HG03460 (cell line): ENCODE measurements around the gene SUPV3L1.
"Not testable (repeated sequence)": the region's sequence is repeated elsewhere in the genome, so short reads cannot be mapped to it uniquely, and the experiment has no call there.

ENCODE experiments used
- ATAC-seq: cut with Tn5 transposase; IDR thresholded peaks from one replicate; pipeline ENCODE4 v1.9.1; 2021; ENCODE audit not compliant: unreplicated experiment

The SUPV3L1 gene

DNA sequence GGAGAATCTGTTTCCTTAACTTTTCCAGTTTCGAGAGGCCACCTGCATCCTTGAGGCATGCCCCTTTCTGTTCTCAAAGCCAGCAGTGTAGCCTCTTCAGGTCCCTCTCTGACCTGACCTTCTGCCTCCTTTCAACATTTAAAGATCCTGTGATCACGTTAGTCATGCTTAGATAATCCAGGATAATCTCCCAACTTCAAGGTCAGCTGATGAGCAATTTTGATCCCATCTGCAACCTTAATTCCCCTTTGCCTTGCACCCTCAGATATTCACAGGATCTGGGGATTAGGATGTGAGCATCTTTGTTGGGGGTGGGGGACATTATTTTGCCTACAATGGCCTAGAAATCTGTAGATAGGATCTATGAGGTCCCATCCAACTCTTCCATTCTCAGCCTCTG lies 48.1 kb downstream of the SUPV3L1 start:
- ATAC-seq, result no peak

DNA sequence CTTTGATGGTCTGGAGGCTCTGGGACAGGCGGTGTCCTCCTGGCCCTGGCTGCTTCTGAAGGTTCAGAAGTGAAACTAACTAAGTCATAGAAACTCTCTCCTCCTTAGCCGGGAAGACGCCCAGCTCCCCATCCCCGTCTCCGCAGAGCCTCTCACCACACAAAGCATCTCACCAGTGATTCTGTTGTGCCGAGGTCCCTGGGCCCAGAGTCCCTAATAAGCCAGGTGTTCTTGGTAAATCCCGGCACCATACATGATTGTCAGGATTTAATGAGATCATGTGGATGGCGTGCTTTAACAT lies 49.5 kb downstream of the SUPV3L1 start:
- ATAC-seq, result no peak

DNA sequence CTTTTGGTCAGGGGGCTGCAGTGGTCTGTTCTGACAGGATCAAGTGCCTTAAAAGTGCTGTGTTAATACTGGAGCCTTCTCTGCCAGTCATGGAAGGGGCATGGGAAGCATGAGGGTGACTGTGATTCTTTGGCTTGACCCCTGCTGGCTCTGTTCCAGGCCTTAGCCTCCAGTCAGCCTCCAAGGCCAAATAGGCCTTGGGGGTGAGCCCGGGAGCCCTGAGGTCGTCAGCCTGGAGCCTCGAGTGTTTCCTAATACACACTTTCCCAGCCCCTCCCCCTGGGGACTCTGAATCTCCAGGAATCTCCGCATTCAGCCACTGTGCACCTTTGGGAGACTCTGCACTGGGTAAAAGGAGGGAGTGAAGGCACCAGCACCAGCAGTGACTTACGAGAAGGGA lies 50.1 kb downstream of the SUPV3L1 start:
- no peak for ATAC-seq

GRCh38 chr10:69232252-69232651 lies 52.2 kb downstream of the SUPV3L1 start:
- no peak for ATAC-seq

DNA sequence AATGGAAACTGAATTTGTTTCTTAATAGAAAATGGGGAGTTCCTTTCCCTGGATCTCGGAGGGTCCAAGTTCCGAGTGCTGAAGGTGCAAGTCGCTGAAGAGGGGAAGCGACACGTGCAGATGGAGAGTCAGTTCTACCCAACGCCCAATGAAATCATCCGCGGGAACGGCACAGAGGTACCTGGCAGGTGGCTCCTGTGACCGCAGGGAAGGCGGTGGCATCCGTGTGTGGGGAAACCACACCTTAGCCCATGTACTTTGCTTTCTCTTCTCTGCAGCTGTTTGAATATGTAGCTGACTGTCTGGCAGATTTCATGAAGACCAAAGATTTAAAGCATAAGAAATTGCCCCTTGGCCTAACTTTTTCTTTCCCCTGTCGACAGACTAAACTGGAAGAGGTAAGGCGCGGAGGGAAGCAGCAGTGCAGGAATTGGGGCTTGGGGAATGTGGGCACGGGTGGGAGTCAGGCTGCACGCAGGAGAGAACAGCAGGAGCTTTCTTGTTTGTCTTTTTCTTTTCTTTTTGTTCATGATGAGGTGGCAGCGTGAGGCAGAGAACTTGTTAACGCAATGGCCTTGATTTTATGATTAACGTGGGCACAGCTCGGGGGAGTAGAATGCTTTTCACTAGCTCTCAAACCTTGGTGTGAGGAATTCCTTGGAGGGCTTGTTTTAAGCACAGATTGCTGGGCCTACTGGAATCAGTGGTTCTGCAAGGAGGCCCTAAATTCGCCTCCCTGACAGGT lies 52.9 kb downstream of the SUPV3L1 start:
- no peak for ATAC-seq

- ATAC-seq, result no peak
Measured at GRCh38 chr10:69234447-69234846, 54.4 kb downstream of the SUPV3L1 start.

GRCh38 chr10:69237528-69238159 lies 57.6 kb downstream of the SUPV3L1 start:
- peak; percentile 94 for ATAC-seq

DNA sequence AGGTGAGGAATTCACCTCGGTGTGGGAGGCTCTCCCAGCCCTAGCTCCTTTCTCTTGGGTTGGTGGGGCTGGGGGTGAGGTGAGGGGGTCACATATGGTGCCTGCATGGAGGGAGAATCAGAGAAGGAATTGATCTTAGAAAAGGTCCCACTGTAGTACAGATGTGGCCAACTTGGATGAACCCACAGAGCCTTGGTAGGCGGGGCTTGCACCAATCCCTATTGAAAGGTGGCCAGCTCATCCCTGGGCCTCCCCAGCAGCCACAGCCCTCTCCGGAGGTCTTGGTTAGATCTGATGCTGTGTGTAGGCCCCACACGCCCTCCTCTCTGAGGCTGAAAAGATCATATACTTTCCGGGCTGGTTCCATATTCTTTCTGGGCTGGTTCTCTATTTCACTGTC lies 59.1 kb downstream of the SUPV3L1 start:
- ATAC-seq, result no peak

DNA sequence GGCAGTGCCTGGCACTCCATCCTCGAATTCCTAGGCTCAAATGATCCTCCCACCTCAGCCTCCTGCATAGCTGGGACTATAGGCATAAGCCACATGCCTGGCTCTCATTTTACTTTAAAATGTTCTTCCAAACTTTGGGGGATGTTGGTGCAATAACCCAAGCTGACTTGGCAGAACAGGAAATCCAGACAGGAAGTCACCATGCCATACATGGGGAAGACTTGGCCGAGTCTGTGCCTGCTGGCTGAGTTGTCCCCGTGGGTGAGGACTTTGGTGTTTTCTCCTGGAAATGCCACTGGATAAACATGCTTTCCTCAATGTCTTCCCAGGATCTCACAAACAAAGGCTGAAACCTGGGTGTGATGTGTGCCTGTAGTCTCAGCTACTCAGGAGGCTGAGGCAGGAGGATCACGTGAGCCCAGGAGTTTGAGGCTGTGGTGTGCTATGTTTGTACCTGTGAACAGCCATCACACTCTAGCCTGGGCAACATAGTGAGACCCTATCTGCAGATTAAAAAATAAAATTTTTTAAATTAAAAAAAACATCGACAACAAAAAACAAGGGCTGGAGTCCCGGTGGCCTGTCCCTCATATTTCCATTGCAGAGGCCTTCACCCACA lies 59.9 kb downstream of the SUPV3L1 start:
- no peak for ATAC-seq

DNA sequence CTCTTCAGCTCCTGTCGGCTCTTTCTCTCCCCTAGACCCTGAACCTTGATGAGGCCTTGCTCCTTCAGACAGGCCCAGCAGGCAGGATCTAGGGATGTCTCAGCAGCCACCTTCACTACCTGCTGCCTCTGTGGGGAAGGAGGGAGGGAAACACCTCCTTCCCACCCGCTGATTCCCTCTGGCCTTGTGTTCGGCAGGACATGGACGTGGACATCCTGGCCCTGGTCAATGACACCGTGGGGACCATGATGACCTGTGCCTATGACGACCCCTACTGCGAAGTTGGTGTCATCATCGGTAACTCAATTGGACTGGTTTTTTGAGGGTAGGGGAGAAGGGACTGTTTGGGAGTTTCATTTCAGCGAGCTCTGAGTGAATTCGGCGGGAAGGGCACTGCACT lies 60.4 kb downstream of the SUPV3L1 start:
- ATAC-seq, result no peak

DNA sequence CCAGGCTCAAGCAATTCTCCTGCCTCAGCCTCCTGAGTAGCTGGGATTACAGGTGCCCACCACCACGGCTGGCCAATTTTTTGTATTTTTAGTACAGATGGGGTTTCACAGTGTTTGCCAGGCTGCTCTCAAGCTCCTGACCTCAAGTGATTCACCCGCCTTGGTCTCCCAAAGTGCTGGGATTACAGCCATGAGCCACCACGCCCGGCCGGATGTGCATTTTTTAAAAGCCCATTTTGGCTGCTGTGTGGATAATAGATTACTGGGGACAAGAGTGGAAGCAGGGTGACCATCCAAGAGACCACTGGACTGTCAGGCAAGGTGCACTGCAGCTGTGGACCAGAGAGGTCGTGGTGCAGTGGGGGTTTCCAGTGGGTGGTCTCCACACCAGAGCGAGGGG lies 61.5 kb downstream of the SUPV3L1 start:
- no peak for ATAC-seq

- ATAC-seq, result no peak
Measured at GRCh38 chr10:69242040-69242851, 62.2 kb downstream of the SUPV3L1 start.

- ATAC-seq, result no peak
Measured at GRCh38 chr10:69242852-69243212, 62.8 kb downstream of the SUPV3L1 start.

DNA sequence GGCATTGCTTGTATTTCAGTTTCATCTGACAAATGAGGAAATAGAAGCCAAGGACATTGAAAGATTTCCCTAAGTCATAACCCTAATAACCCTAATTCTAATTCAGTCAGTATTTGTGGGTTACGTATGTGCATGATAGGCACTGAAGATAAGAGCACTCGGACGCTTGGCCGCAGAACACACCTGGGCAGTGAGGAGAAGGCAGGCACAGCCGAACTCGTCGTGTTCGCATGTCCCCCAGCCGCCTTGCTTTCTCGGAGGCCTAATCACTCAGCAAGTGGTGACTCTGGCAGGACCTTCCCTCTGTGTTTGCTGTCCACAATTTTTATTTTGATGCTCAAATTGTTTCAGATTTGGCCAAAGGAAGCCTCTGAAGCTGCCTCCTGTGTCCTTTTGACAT lies 63.8 kb downstream of the SUPV3L1 start:
- no peak for ATAC-seq

DNA sequence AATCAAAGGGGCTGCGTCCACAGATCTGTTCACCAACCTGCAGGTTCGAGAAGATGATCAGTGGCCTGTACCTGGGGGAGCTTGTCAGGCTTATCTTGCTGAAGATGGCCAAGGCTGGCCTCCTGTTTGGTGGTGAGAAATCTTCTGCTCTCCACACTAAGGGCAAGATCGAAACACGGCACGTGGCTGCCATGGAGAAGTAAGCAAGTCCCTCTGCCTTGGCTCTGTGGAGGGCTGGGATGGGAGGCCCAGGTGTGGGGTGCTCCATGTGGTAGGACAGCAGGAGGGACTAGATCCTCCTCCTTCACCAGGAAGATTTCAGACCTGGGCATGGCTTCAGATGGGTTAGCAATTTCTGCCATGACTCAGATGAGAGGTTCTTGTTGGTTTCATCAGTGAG lies 66.0 kb downstream of the SUPV3L1 start:
- ATAC-seq, result no peak

GRCh38 chr10:69246581-69247312 lies 66.7 kb downstream of the SUPV3L1 start:
- ATAC-seq, result no peak

GRCh38 chr10:69247313-69247710 lies 67.3 kb downstream of the SUPV3L1 start:
- ATAC-seq, result no peak

DNA sequence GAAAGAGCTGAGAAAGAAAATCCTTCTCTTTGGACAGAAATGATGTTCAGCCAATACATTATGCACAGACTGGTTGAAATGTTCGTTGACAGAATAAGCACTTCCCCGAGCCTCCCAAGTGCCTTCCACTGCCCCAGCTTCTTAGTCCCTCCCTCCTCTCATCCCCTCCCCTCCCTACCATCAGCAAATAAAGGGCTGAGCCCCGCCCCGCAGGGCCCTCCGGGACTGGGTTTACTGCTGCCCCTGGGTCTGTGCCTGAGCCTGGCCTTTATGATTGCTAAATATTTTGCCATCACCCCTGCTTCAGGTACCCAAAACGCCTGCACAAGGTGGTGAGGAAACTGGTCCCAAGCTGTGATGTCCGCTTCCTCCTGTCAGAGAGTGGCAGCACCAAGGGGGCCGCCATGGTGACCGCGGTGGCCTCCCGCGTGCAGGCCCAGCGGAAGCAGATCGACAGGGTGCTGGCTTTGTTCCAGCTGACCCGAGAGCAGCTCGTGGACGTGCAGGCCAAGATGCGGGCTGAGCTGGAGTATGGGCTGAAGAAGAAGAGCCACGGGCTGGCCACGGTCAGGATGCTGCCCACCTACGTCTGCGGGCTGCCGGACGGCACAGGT lies 68.2 kb downstream of the SUPV3L1 start:
- ATAC-seq, result no peak

DNA sequence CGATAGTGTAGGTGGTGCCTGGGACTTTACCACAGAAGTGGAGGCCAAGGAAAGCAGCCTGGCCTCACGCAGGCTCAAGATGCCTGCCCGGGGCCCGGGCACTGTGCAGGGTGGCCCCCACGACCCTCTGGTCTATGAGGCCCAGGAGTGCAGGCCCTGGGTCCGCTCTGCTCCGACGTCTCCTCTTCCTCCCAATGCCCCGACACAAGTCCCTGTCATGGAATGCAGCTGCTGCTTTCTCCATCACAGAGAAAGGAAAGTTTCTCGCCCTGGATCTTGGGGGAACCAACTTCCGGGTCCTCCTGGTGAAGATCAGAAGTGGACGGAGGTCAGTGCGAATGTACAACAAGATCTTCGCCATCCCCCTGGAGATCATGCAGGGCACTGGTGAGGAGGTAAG lies 70.0 kb downstream of the SUPV3L1 start:
- ATAC-seq, result no peak

- not testable (repeated sequence) for ATAC-seq
Measured at GRCh38 chr10:69251417-69251816, 71.4 kb downstream of the SUPV3L1 start.

DNA sequence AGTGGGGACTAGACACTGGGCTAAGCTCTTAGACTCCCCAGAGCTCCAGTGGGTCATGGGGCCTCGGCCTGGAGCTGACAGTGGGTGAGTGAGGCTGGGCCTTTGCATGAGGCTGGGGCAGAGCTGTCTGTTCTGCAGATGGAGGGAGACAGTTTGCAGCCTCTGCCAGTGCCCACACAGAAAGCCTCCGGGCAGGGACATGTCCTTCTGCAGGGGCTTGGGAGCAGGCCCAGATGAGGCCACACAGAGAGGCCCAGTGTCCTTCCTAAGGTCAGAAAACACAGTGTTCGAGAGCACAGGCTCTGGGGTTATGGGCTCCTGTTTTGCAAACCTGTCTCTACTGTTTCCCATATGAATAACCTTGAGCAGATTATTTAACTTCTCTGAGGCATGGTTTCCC lies 73.1 kb downstream of the SUPV3L1 start:
- no peak for ATAC-seq
